Measurements from ENCODE around the gene ARHGAP1.

DNA sequence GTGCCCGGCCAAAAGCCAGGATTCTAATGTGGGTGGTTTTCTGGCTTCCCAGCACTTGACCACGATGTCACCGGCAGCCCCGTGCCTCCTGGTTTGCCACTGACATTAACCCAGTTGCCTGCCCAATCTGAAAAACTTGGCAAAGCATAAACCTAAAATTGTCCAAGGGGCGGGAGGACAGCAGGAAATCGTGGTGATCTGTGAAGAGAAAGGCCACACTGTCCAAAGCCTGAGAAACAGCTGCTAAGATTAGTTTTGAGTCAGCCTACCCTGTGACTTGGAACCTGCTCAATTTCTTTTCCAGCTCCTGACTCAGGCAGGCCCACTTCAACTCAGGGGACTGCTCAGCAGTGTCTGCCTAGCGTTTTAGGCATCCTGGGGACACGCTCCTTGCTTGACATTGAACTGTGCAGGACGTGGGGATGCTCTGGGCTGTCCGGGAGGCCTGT is 10.4 kb upstream of the ARHGAP1 start:
- TF ChIP-seq TAF1 (IDR thresholded peaks at IDR 0.05; ENCODE audit: borderline replicate concordance, insufficient read depth, low read length) (no peak), POLR2AphosphoS5 (IDR thresholded peaks at IDR 0.05; ENCODE audit: low read depth, low read length) (no peak), SIN3A (IDR thresholded peaks at IDR 0.05; ENCODE audit: borderline replicate concordance, insufficient read depth, low read length) (no peak), FOXP2 (optimal IDR thresholded peaks at IDR 0.05; ENCODE audit: borderline replicate concordance, extremely low read depth, extremely low read length, insufficient read depth) (no peak)
